Body of pancreas (tissue), 4 donors: ENCODE data around the gene PIGH.

Source experiments
- CTCF ChIP-seq, 7 experiments: fragments of 450-650 bp in 4 of 7; fragments of 200-600 bp in 3 of 7; sonication (generic) in 3 of 7; IDR thresholded peaks; one replicate each; pipeline ENCODE4 v1.5.1; 2016 to 2019; ENCODE audit warnings: antibody characterized with exemption in 7 of 7
- POLR2A ChIP-seq, 3 donors: fragments of 450-650 bp; IDR thresholded peaks; one replicate each; pipeline ENCODE4 v1.6.1; 2016; ENCODE audit warnings: antibody characterized with exemption in 3 of 3, mild to moderate bottlenecking in 2 of 3

GRCh38 chr14:67623114-67623513, 23.0 kb upstream of the PIGH start:
- TF ChIP-seq CTCF (IDR thresholded peaks at IDR 0.05), result no peak
- no peak for TF ChIP-seq POLR2A (IDR thresholded peaks at IDR 0.05)
